ENCODE measurements around the gene FREM2. TPM values are rescaled to one million over a fixed set of nuclear protein-coding genes. Genes with fewer than 3 reads are reported as not detected.

Gene FREM2, protein sequence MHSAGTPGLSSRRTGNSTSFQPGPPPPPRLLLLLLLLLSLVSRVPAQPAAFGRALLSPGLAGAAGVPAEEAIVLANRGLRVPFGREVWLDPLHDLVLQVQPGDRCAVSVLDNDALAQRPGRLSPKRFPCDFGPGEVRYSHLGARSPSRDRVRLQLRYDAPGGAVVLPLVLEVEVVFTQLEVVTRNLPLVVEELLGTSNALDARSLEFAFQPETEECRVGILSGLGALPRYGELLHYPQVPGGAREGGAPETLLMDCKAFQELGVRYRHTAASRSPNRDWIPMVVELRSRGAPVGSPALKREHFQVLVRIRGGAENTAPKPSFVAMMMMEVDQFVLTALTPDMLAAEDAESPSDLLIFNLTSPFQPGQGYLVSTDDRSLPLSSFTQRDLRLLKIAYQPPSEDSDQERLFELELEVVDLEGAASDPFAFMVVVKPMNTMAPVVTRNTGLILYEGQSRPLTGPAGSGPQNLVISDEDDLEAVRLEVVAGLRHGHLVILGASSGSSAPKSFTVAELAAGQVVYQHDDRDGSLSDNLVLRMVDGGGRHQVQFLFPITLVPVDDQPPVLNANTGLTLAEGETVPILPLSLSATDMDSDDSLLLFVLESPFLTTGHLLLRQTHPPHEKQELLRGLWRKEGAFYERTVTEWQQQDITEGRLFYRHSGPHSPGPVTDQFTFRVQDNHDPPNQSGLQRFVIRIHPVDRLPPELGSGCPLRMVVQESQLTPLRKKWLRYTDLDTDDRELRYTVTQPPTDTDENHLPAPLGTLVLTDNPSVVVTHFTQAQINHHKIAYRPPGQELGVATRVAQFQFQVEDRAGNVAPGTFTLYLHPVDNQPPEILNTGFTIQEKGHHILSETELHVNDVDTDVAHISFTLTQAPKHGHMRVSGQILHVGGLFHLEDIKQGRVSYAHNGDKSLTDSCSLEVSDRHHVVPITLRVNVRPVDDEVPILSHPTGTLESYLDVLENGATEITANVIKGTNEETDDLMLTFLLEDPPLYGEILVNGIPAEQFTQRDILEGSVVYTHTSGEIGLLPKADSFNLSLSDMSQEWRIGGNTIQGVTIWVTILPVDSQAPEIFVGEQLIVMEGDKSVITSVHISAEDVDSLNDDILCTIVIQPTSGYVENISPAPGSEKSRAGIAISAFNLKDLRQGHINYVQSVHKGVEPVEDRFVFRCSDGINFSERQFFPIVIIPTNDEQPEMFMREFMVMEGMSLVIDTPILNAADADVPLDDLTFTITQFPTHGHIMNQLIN (N-terminal part only)
- 3.5 and 11.8 TPM in 2 replicates for total RNA-seq (2014; rRNA removed; shearing (Covaris generic))

DNA sequence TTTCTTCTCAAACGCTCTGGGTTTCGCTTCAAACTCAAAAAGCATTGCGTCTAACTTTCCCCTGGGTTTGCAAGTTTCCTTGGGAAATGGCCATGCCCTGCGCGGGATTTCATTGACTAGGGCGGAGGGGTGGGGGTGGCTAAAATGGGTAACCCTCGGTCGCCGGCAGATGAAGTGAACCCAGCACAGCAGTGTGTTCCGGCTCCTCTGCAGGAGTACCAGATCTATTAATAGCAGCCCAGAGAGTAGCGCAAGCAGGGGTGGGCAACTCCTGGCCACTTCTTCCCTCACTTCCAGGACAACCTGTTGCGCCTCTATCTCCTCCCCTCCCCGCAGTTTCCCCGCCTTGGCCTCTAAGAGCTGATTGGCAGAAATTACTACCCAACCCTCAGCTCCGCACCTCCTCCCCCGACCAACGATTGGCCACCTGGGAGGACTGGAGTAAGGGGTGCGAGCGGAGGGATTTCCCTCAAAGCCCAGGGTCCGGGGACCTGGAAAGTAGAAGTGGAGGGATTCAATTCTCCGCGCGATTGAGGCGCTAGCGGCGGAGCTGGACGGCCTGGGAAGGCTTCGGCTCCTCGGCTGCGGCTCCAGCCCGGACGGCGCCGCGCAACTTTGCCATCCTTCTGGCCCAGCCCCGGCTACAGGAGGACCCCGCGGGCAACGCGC lies at the start of gene FREM2:
FREM2 (plus strand) TSS at position 501 of the 669 bp plus-strand sequence. CDS start 268 bp downstream, outside the sequence.
- DNase-seq (ENCODE audit: low spot score), result no peak

DNA sequence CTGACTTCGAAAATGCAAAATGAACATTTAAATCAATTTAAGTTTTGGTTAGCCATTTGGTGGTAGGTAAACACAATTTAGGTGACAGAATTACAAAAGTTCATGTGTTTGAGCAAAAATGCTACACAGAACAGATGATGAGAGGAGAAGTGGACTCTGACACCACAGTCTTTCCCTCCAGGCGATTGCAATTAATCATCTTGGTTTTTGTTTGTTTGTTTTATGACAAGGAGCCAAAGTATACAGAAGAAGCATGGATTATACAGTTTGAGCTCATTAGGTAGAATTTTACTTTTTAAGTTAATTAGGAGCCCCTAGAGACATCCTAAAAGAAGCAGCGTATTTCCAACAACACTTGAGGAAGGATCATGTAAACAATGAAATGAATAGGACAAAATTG lies 49.3 kb upstream of the FREM2 start:
- peak; percentile 53 for DNase-seq (ENCODE audit: low spot score)

- peak; percentile 25 for DNase-seq (ENCODE audit: low spot score)
Observed at GRCh38 chr13:38641164-38641948, 45.5 kb upstream of the FREM2 start.

- DNase-seq (ENCODE audit: low spot score), result no peak
Observed at GRCh38 chr13:38647312-38647711, 39.6 kb upstream of the FREM2 start.

GRCh38 chr13:38648912-38649311 lies 38.0 kb upstream of the FREM2 start:
- DNase-seq (ENCODE audit: low spot score), result no peak

DNA sequence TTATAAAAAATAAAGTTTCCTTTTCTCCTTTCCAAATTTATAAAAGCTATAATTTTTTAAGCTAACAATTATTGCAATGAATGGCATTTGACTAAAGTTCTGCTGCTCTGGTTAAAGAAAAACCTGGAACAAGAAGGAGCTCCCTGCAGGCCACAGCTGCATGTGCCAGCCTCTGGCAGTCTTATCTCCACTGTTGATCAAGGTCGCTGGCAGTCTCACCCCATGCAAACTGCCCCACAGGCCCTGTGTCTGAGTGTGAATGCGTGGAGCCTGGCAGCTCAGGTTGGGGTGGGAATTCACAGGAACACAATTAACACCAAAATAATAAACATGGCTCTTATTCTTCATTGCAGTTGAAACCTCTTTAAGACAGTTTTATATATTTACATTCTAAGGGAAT lies 30.2 kb upstream of the FREM2 start:
- peak; percentile 53 for DNase-seq (ENCODE audit: low spot score)

GRCh38 chr13:38657191-38657590 lies 29.7 kb upstream of the FREM2 start:
- DNase-seq (ENCODE audit: low spot score), result peak; percentile 49

DNA sequence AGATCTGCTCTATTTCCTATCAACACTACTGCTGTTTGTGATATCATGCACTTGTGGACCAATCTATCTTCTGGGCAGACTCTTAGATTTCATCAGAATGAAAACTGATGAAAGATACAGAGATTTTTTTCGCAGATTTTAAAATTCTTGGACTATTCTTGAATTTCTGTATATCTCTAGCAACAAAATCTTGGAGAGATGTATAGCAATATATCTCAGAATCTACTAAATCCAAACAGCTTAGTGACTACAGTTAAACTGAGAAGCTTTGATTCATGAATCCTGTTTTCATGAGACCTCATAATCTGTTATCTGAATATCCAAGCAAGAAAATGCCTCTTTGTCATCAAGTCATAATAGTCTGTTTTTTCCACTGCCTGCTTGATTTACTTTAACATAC lies 28.0 kb upstream of the FREM2 start:
- DNase-seq (ENCODE audit: low spot score), result no peak

GRCh38 chr13:38661010-38661675 lies 25.7 kb upstream of the FREM2 start:
- no peak for DNase-seq (ENCODE audit: low spot score)

DNA sequence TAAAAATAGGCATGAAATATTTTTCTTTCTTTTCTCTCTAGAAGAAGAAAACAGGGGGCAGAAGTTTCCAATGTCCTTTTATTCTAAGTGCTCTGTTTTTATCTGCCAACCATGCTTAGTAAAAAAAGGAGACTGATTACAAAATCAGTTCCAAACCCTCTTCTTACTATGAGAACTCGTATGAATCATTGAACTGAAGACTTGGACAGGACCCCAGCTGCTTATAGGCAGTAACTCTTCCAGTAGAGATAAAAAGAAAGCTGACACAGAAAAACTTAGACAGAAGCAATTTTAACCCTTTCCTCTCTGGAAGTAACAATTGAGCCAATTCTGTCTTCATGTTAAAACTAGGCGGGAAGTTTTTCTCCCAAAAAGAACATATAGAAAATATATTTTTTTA lies 24.5 kb upstream of the FREM2 start:
- no peak for DNase-seq (ENCODE audit: low spot score)

- DNase-seq (ENCODE audit: low spot score), result no peak
Observed at GRCh38 chr13:38664906-38665305, 22.0 kb upstream of the FREM2 start.

DNA sequence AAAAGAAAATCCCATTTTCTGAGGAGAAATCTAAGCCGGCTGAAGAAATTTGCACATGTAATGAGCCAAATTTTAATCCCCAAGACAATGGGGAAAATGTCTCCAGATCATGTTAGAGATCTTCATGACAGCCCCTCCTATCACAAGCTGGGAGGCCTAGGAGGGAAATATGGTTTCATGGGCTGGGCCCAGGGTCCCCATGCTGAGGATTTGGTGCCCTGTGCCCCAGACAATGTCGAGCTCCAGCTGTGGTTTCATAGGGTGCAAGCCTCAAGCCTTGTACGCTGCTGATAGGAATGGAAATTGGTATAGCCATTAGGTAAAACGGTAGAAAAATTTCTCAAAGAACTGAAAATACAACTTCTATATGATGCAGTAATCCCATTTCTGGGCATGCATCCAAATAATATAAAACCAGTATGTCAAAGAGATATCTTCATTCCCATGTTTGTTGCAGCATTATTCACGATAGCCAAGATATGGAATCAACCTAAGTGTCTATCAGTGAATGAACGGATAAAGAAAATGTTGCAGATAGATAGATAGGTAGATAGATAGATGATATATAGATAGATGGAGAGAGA lies 19.3 kb upstream of the FREM2 start:
- no peak for DNase-seq (ENCODE audit: low spot score)

- DNase-seq (ENCODE audit: low spot score), result no peak
Observed at GRCh38 chr13:38669234-38669964, 17.5 kb upstream of the FREM2 start.

DNA sequence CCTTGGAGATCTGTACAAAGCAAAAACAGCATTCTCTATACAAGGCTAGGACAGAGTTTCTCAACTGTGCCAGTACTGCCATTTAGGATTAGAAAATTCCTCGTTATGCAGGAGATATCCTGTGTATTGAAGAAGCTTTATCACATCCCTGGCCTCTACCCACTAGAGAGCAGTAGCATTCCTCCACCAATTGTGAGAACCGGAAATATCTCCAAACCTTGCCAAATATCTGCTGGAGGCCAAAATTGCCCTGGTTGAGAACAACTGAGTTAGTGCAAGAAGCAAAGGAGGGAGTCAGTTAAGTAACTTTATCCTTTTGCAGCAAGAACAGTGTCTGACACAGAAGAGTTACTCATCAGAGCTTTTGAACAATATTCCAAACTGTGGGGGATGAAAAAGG lies 16.2 kb upstream of the FREM2 start:
- DNase-seq (ENCODE audit: low spot score), result no peak

DNA sequence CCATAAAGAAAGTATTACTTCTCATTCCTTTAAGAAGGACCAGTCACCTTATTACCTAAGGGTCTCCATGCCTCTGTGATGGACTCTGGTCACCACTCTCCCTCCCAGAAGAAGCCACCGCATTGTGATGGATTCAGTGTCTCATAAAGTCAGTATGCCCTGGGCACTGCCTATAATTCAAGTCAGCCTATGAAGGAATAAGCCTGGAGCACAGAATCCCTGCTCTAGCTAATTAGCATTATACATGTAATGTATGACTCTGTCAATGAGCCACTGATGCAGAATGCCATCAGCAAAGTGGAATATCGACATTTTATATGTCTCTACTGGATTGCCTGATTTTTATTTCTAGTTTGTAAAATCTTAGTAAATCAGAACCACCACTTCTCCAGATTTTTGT lies 14.9 kb upstream of the FREM2 start:
- no peak for DNase-seq (ENCODE audit: low spot score)

DNA sequence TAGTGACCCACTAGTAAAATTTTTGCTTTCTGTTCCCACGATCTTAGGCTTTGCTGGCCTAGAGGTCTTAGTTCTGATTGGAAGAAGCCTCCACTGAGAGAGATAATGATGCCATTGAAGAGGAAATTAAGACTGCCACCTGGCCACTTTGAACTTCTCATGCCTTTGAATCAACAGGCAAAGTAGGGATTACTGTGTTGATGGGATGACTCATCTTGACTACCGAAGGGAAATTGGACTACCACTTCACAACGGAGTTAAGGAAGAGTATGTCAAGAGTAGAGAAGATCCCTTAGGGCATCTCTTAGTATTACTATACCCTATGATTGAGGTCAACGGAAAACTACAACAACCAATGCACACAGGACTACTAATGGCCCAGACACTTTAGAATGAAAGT lies 12.7 kb upstream of the FREM2 start:
- no peak for DNase-seq (ENCODE audit: low spot score)

DNA sequence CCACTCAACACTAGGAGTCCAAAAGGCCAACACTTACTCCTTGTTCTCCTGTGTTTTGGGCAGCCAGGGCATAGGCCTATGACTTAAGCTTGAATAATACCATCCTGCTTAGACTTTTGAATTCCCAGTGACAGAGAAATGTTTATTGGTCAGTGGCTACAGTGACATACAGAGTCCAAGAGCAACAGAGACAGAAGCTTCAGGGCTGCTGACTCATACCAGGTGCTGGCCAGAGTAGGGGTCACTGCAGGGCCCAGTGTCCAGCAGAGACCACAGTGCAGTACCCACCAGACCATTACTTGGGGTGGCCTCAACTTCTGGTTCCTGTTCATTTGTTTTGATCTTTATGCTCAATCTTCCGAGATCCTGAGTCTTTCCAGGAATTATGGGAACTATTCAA lies 6.0 kb upstream of the FREM2 start:
- DNase-seq (ENCODE audit: low spot score), result no peak

DNA sequence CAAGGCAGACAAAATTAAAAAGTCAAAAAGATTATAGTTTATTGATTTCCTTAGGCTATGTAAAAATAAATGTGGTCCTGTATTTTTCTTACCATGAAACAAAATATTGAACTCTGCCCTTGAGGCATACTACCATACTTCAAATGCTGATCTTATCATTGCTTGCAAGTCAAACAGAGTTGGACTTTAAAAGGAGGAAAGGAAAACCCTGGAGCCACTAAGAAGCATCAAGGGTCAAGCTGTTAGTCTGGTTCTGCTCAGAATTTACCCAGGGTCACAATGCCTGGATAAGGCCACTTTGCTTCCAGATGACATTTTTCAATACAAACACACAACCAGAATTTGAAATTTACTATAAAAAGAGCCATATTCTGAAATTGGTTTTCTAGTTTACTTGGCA lies 2.2 kb upstream of the FREM2 start:
- DNase-seq (ENCODE audit: low spot score), result peak; percentile 37

DNA sequence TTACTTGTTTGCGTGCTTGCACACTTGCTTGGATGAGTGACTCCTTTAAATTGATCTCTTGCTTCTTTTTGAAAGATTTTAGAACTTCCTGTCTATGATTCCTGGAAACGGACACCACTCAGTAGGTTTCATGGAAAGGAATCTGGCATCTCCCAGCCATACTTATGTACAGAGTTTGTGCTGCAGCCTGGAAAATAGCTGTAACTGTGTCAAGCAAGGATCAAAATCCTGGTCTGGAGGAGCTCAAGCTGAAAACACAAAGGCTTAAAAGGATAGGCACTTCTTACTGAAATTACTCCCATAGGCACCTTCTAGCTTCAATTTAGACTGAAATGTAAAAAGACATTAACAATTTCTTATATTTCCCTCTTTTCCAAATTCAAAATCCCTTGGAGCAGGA lies 1.4 kb upstream of the FREM2 start:
- no peak for DNase-seq (ENCODE audit: low spot score)

Data from HT-29 (cell line).